A549 (cell line): Measurements from ENCODE around the gene INPP5F. TPM values are rescaled to one million over a fixed set of nuclear protein-coding genes. Genes with fewer than 3 reads are reported as not detected.

ENCODE experiments used
- ATAC-seq, 2 experiments: fragments of 200-7000 bp in 1 of 2; fragments of >200 bp in 1 of 2; cut with Nextera tagmentation in 1 of 2; cut with Tn5 transposase in 1 of 2; 3 replicates each; pipeline versions ENCODE4 v1.8.0 to v1.9.1; 2018 to 2020; ENCODE audit warnings: mild to moderate bottlenecking in 1 of 2, moderate library complexity in 1 of 2
- CTCF ChIA-PET: fragments of 300-600 bp; sonication (Branson Sonifier 250); formaldehyde crosslinking; extraction: SDS; loops from one replicate; lab custom pipeline; 2021; ENCODE audit warnings: antibody characterized with exemption, inconsistent platforms; lab: Yijun Ruan, JAX
- POLR2A ChIA-PET: fragments of 350-600 bp; formaldehyde crosslinking; extraction: SDS; loops from one replicate; lab custom pipeline; 2021; ENCODE audit warnings: antibody characterized with exemption, inconsistent platforms; lab: Yijun Ruan, JAX
- DNase-seq, 2 experiments: peaks; one replicate each; pipeline versions ENCODE4 v3.0.0 to v3.0.0-alpha.2; 2011 to 2016; ENCODE audit warnings: low read depth in 1 of 2, low spot score in 1 of 2
- FAIRE-seq: peaks from 2 replicates; lab custom pipeline; 2011; peaks lifted over from hg19 to GRCh38; lab: Jason Lieb, UNC
- H3K27ac ChIP-seq, 2 experiments: fragments of >200 bp; sonication (Bioruptor Twin); formaldehyde crosslinking; 3 replicates each; pipeline ENCODE4 v1.5.1; 2016 to 2017
- H3K4me1 ChIP-seq: fragments of >200 bp; sonication (Bioruptor Twin); formaldehyde crosslinking; 3 replicates; pipeline ENCODE4 v1.6.1; 2016
- H3K4me2 ChIP-seq: fragments of >200 bp; sonication (Bioruptor Twin); formaldehyde crosslinking; 3 replicates; pipeline ENCODE4 v1.6.1; 2016
- H3K4me3 ChIP-seq: fragments of >200 bp; sonication (Bioruptor Twin); formaldehyde crosslinking; 3 replicates; pipeline ENCODE4 v1.5.1; 2016
- H3K9me3 ChIP-seq: fragments of >200 bp; sonication (Bioruptor Twin); formaldehyde crosslinking; 3 replicates; pipeline ENCODE4 v1.6.1; 2016
- CBX2 ChIP-seq: fragments of 200-600 bp; sonication (generic); IDR thresholded peaks from 2 replicates; pipeline ENCODE4 v1.6.1; 2016; ENCODE audit warnings: low read depth, mild to moderate bottlenecking, borderline replicate concordance
- CEBPB ChIP-seq, 2 experiments: fragments of >200 bp in 1 of 2; sonication (Bioruptor Twin) in 1 of 2; formaldehyde crosslinking in 1 of 2; IDR thresholded peaks; 2 replicates each; pipeline ENCODE4 v1.6.1; 2012 to 2016
- CHD2 ChIP-seq: fragments of 150-350 bp; IDR thresholded peaks from 2 replicates; pipeline ENCODE4 v1.6.1; 2014; ENCODE audit warnings: low read length; ENCODE audit not compliant: partially characterized antibody
- EP300 ChIP-seq, 2 experiments: fragments of >200 bp; sonication (Bioruptor Twin); formaldehyde crosslinking; IDR thresholded peaks; 2 replicates in 1 of 2; 3 replicates in 1 of 2; pipeline ENCODE4 v1.6.1; 2016 to 2017
- FOSL2 ChIP-seq, 2 experiments: fragments of 450-650 bp in 1 of 2; fragments of >200 bp in 1 of 2; sonication (Bioruptor Twin) in 1 of 2; formaldehyde crosslinking; IDR thresholded peaks; 2 replicates each; pipeline versions ENCODE4 v1.5.0 to v1.6.1; 2016 to 2020; ENCODE audit warnings: mild to moderate bottlenecking in 1 of 2, moderate library complexity in 1 of 2
- GATA3 ChIP-seq: IDR thresholded peaks from 2 replicates; pipeline ENCODE4 v1.6.1; 2012; ENCODE audit warnings: borderline replicate concordance
- HOXB13 ChIP-seq: fragments of 250-450 bp; sonication (Bioruptor Pico); IDR thresholded peaks from 2 replicates; pipeline ENCODE4 v1.5.0; 2020; ENCODE audit warnings: low read depth, mild to moderate bottlenecking, moderate library complexity
- JUN ChIP-seq, 2 experiments: fragments of >200 bp; sonication (Bioruptor Twin); formaldehyde crosslinking; IDR thresholded peaks; 2 replicates in 1 of 2; 3 replicates in 1 of 2; pipeline ENCODE4 v1.6.1; 2016 to 2017
- JUNB ChIP-seq: fragments of >200 bp; sonication (Bioruptor Twin); formaldehyde crosslinking; IDR thresholded peaks from 2 replicates; pipeline ENCODE4 v1.6.1; 2016
- KDM5A ChIP-seq: fragments of 200-600 bp; sonication (generic); IDR thresholded peaks from 2 replicates; pipeline ENCODE4 v1.6.1; 2016; ENCODE audit warnings: antibody characterized with exemption, mild to moderate bottlenecking
- RARB ChIP-seq: fragments of 250-450 bp; sonication (Bioruptor Pico); IDR thresholded peaks from 2 replicates; pipeline ENCODE4 v1.8.0; 2021; ENCODE audit warnings: mild to moderate bottlenecking, moderate library complexity
- ZNF302 ChIP-seq: fragments of 250-450 bp; sonication (Bioruptor Pico); IDR thresholded peaks from 2 replicates; pipeline ENCODE4 v1.9.0; 2021; ENCODE audit warnings: inconsistent platforms, mild to moderate bottlenecking, moderate library complexity
- WGBS: methylation state at CpG from one replicate; pipeline ENCODE4 v1.1.6; 2017; ENCODE audit errors: missing lambda C conversion rate; 5-methylcytosine and 5-hydroxymethylcytosine counted together
- polyA plus RNA-seq, 4 experiments: library from polyadenylated mRNA; depleted of rRNA in 3 of 4; stranded (reverse); fragments of >200 nt; fragmentation: RNase III in 1 of 4; extraction: RNeasy Plus Mini Kit Qiagen cat#74134 plus additional on column Dnase treatment in 1 of 4; gene quantifications; 2 replicates in 3 of 4; 3 replicates in 1 of 4; pipeline ENCODE4 v1.2.3, GENCODE V29; 2011 to 2017
- TF ChIP-seq, protein P1 (sequence below): IDR thresholded peaks from 2 replicates; pipeline ENCODE4 v1.6.1; 2012
- TF ChIP-seq, protein P2 (sequence below): fragments of >200 bp; sonication (Bioruptor Twin); formaldehyde crosslinking; IDR thresholded peaks from 2 replicates; pipeline ENCODE4 v1.6.1; 2016

INPP5F gene
- polyA plus RNA-seq, 2 of the 4 experiments (the other 2 are of a cell fraction), result 5.6 to 7.7 TPM

DNA sequence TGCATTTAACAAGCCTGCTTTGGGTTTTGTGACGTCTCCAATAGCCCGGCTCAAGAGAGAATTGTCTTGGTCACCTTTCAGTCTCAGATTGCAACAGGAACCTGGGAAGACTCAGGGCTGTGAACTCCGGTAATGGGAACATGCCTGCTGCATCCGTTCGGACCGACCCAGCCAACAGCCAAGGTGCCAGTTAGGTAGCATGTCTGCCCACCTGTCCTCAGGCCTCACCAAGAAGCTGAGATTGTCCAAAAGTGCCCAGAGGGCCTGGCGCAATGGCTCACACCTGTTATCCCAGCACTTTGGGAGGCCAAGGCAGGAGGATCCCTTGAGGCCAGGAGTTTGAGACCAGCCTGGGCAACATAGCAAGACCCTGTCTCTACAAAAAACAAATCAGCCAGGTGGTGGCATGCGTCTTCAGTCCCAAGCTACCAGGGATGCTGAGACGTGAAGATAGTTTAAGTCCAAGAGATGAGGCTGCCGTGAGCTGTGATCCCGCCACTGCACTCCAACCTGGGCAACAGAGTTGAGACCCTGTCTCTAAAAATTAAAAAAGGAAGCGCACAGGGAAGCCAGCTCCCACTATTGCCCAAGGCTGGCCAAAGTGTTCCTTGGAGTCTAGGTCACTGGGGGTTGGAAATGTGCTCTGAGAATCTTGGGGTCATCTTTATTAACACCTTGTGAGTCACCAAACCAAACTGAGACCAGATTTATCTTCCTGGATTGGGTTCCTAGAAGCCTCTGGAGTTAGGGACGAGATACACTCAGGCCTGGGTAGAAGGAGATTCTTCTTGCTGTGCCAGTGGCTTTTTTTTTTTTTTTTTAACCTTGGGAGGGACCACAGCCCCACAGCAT lies 47.7 kb upstream of the INPP5F start:
- Histone ChIP-seq H3K4me3 (no peak overlapping the region), H3K9me3 (no peaks in the 10 kb centered on the region), H3K4me1 (peaks cover 74% of the 10 kb centered on the region), H3K4me2 (peak overlapping the region; percentile 82)
- ATAC-seq, result no peak
- no peak for DNase-seq
- FAIRE-seq, result no peak
- 88% methylated on average over 13 of the region's 13 CpGs for WGBS
- ChIA-PET POLR2A (no interaction called here), CTCF (interaction anchor here (1.2 to 3.2 kb wide), 5 partner anchors 9 to 181 kb away, joined by 3 to 21 read pairs (median 7); no protein-coding TSS in a partner anchor)
- TF ChIP-seq JUN (IDR thresholded peaks at IDR 0.05), result no peak
- TF ChIP-seq, all 56 proteins: peak for 0
- H3K27ac ChIP-seq, result peak overlapping the region; percentile 88 to 93

GRCh38 chr10:119679480-119679829 lies 46.4 kb upstream of the INPP5F start:
- ATAC-seq, result no peak
- CTCF ChIA-PET, result interaction anchor here (0.9 to 2.1 kb wide), 6 partner anchors 8 to 480 kb away, joined by 3 to 7 read pairs (median 4); no protein-coding TSS in a partner anchor
- Histone ChIP-seq H3K4me3 (no peak overlapping the region), H3K4me2 (peak overlapping the region; percentile 82), H3K9me3 (no peaks in the 10 kb centered on the region), H3K4me1 (peaks cover 74% of the 10 kb centered on the region), H3K27ac (peak overlapping the region; percentile 88 to 93)
- no peak for FAIRE-seq
- DNase-seq, result no peak
- POLR2A ChIA-PET, result interaction anchor here (1.8 to 2.7 kb wide), 3 partner anchors 12 to 46 kb away, joined by 6 to 17 read pairs (median 11); partner anchors contain the start of genes BAG3 and INPP5F
- WGBS, result 93% methylated on average over 7 of the region's 7 CpGs
- TF ChIP-seq CBX2, result no peak
- no peak for TF ChIP-seq ZNF302 (CRISPR knock-in tag)

GRCh38 chr10:119680050-119680449 lies 45.8 kb upstream of the INPP5F start:
- Histone ChIP-seq H3K4me3 (0 out of 3 replicates have a peak overlapping the region, but pooled peaks have one; percentile 14), H3K9me3 (no peaks in the 10 kb centered on the region), H3K27ac (peak overlapping the region; percentile 88 to 93), H3K4me1 (peaks cover 70% of the 10 kb centered on the region), H3K4me2 (peak overlapping the region; percentile 82)
- TF ChIP-seq GATA3, result peak; percentile 20; the same call in 1 of the 2 replicates
- TF ChIP-seq FOSL2 (IDR thresholded peaks at IDR 0.05), result no peak
- TF ChIP-seq FOSL2 (CRISPR knock-in tag; IDR thresholded peaks at IDR 0.05), result peak; percentile 60
- TF ChIP-seq CEBPB (IDR thresholded peaks at IDR 0.05), result peak in 1 of 2 experiments; percentile 7; a peak in 2 of 4 replicates
- TF ChIP-seq EP300 (IDR thresholded peaks at IDR 0.05), result no peak; a peak in 1 of 5 replicates
- peak in 1 of 2 experiments; percentile 47; a peak in 1 of 5 replicates for TF ChIP-seq JUN (IDR thresholded peaks at IDR 0.05)
- no peak for TF ChIP-seq KDM5A
- TF ChIP-seq RARB (CRISPR knock-in tag), result no peak
- TF ChIP-seq JUNB, result 0 out of 2 replicates have a peak, but pooled peaks have one; percentile 26
- peak; percentile 70 to 84 for DNase-seq
- CTCF ChIA-PET, result interaction anchor here (0.9 to 2.1 kb wide), 7 partner anchors 8 to 481 kb away, joined by 3 to 12 read pairs (median 4); no protein-coding TSS in a partner anchor
- FAIRE-seq, result peak; percentile 56
- 10% methylated on average over 4 of the region's 4 CpGs for WGBS
- peak; percentile 45 to 66 for ATAC-seq
- POLR2A ChIA-PET, result interaction anchor here (1.2 to 2.7 kb wide), 4 partner anchors 12 to 46 kb away, joined by 3 to 17 read pairs (median 8); partner anchors contain the start of genes BAG3 and INPP5F

DNA sequence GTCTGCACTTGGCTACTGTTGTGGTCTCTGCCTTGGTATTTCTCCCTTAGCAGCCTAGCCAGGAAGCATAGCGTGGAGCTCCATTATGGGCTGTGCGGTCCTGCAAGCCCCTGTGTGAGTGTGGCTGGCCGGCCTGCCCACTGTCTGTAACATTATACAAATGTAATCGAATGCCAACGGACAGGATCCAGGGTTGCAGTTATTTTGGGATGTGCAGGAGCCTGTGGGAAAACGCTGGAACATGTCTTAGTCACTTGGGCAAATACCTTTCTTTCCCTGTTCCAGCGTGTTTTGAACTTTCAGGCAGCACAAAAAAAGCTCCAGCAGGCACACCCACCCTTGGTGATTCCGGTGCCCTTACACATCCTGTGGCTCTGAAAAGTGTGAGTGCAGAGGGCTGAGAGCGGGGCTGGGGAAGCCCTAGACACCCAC lies 45.2 kb upstream of the INPP5F start:
- H3K9me3 ChIP-seq, result no peaks in the 10 kb centered on the region
- 20% methylated on average over 9 of the region's 9 CpGs for WGBS
- H3K27ac ChIP-seq, result peak overlapping the region; percentile 88 to 93
- 0 out of 3 replicates have a peak overlapping the region, but pooled peaks have one; percentile 14 for H3K4me3 ChIP-seq
- CTCF ChIA-PET, result interaction anchor here (0.7 to 2.1 kb wide), 8 partner anchors 9 to 481 kb away, joined by 3 to 12 read pairs (median 4); no protein-coding TSS in a partner anchor
- TF ChIP-seq CHD2 (no peak), HOXB13 (CRISPR knock-in tag) (no peak)
- TF ChIP-seq, protein P1, sequence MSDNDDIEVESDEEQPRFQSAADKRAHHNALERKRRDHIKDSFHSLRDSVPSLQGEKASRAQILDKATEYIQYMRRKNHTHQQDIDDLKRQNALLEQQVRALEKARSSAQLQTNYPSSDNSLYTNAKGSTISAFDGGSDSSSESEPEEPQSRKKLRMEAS, result peak; percentile 12; the same call in 1 of the 2 replicates
- TF ChIP-seq, protein P2, sequence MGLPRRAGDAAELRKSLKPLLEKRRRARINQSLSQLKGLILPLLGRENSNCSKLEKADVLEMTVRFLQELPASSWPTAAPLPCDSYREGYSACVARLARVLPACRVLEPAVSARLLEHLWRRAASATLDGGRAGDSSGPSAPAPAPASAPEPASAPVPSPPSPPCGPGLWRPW, result no peak
- TF ChIP-seq, all 56 proteins: peak for 1
- Histone ChIP-seq H3K4me1 (peaks cover 64% of the 10 kb centered on the region), H3K4me2 (peak overlapping the region; percentile 82)
- no peak for FAIRE-seq
- POLR2A ChIA-PET, result interaction anchor here (1.2 to 2.7 kb wide), 4 partner anchors 13 to 45 kb away, joined by 3 to 17 read pairs (median 8); partner anchors contain the start of genes BAG3 and INPP5F
- ATAC-seq, result peak; percentile 44 to 63; a peak in 5 of 6 replicates
- peak in 1 of 2 experiments; percentile 58 for DNase-seq
